Erythroblast (primary cell): ENCODE results near the gene SREBF2.

Source experiments
- GATA1 ChIP-seq: IDR thresholded peaks from 2 replicates; pipeline ENCODE4 v1.6.1; 2011; ENCODE audit warnings: low read depth, mild to moderate bottlenecking, control low read depth, low read length, moderate library complexity
- POLR2A ChIP-seq: IDR thresholded peaks from 2 replicates; pipeline ENCODE4 v1.6.1; 2011; ENCODE audit warnings: mild to moderate bottlenecking, low read length

DNA sequence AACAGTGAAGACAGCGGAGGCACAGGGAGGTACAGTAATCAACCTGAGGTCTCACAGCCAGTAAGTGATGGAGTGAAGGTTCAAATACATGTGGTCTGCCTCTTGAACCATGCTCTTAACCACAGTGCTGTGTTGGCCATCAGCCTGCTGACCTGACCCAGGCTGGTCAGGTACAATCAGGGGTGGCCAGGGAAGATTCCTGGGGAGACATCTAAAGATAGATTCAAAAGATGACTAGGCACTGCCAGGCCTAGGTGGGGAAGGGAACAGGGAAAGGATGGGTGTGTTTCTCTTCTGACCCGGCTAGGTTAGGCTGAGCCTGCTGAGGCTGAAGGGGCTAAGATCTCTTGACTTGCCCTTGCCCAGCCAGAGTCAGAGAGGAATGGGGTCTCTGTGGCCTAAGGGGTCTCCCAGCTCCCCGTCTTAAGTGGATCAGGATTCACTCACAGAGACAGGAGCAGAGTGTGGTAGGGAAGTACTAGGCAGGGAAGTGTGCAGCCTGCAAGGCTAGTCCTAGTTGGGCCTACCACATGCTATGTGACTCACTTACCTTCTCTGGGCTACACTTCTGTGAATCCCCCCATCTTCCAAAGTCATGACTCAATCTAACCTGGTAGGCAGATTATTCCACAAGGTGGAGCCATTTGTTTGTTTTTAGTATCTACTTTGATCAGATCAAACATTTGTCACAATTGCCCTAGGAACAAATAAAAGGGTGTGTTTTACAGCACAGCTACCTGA lies 10.4 kb upstream of the SREBF2 start:
- no peak for TF ChIP-seq POLR2A
- no peak for TF ChIP-seq GATA1
